Adrenal gland (tissue), 12 donors: ENCODE data around the gene LOXL1. TPM values are rescaled to one million over a fixed set of nuclear protein-coding genes. Genes with fewer than 3 reads are reported as not detected.

Experiments used
- DNase-seq, 7 donors: peaks; one replicate each; pipeline ENCODE4 v3.0.0-alpha.2; 2019 to 2020
- H3K27ac ChIP-seq, 5 donors: fragments of 200-600 bp; sonication (generic) in 4 of 5; 1 replicate in 3 of 5; 2 replicates in 2 of 5; pipeline versions ENCODE4 v1.5.1 to v1.8.0; 2016 to 2020; ENCODE audit warnings: mild to moderate bottlenecking in 1 of 5
- H3K27me3 ChIP-seq: fragments of 200-600 bp; 2 replicates; pipeline ENCODE4 v1.8.0; 2021
- H3K36me3 ChIP-seq, 2 donors: fragments of 200-600 bp; replicated peaks in 1 of 2; 1 replicate in 1 of 2; 2 replicates in 1 of 2; pipeline versions ENCODE4 v1.5.1 to v1.8.0; 2018 to 2022
- H3K4me1 ChIP-seq, 2 donors: fragments of 200-600 bp; replicated peaks in 1 of 2; 1 replicate in 1 of 2; 2 replicates in 1 of 2; pipeline versions ENCODE4 v1.5.1 to v1.8.0; 2018 to 2021
- H3K4me3 ChIP-seq, 4 donors: fragments of 200-600 bp; sonication (generic) in 3 of 4; one replicate each; pipeline ENCODE4 v1.5.1; 2016 to 2018
- H3K9me3 ChIP-seq, 3 donors: fragments of 200-600 bp; sonication (generic) in 1 of 3; replicated peaks in 1 of 3; 1 replicate in 2 of 3; 2 replicates in 1 of 3; pipeline versions ENCODE4 v1.5.1 to v1.8.0; 2016 to 2021
- CTCF ChIP-seq, 6 experiments: fragments of 450-650 bp in 4 of 6; fragments of 200-600 bp in 2 of 6; sonication (generic) in 1 of 6; IDR thresholded peaks; 1 replicate in 5 of 6; 2 replicates in 1 of 6; pipeline versions ENCODE4 v1.5.1 to v1.8.0; 2016 to 2021; ENCODE audit warnings: antibody characterized with exemption in 6 of 6, mild to moderate bottlenecking in 2 of 6, moderate library complexity in 1 of 6
- POLR2A ChIP-seq, 2 donors: fragments of 450-650 bp; IDR thresholded peaks; one replicate each; pipeline ENCODE4 v1.6.1; 2017; ENCODE audit warnings: antibody characterized with exemption in 2 of 2, mild to moderate bottlenecking in 2 of 2, moderate library complexity in 1 of 2
- WGBS, 4 donors: extraction: QIAGEN DNeasy Blood & Tissue Kit in 2 of 4; methylation state at CpG; one replicate each; pipeline versions ENCODE4 v1.1.5 to v1.1.7; 2013 to 2017; 5-methylcytosine and 5-hydroxymethylcytosine counted together
- intact Hi-C, 2 donors: fragments of 100-400 bp; cut with DNase I; formaldehyde crosslinking; loops; one replicate each; pipeline versions ENCODE4 v1.14.1 to v1.15.0; 2022 to 2023
- polyA plus RNA-seq, 3 donors: library from polyadenylated mRNA; stranded (reverse); fragments of 200-250 nt in 2 of 3; fragments of 350-450 nt in 1 of 3; fragmentation: Illumina TruSeq in 1 of 3; extraction: RNeasy Lipid Tissue Mini Kit (QIAGEN cat#74804) in 1 of 3; gene quantifications; one replicate each; pipeline ENCODE4 v1.2.3, GENCODE V29; 2013 to 2014
- total RNA-seq, 9 donors: library from RNA; depleted of rRNA in 4 of 9; stranded (reverse); fragments of >200 nt in 4 of 9; fragments of 120-200 nt in 1 of 9; fragmentation: NEBNext Ultra II Directional in 1 of 9; extraction: Animal tissue kit (Norgen Biotek cat#: 25700) in 1 of 9; gene quantifications; one replicate each; pipeline versions ENCODE4 v1.1.0 to v1.2.4, GENCODE V29; 2013 to 2023
- donor health status: healthy with polysubstance abuse.
- donor health status: Bipolar disorder and iron deficiency.
- donor health status: DM: yes; HTN: yes; CAD: no.
- donor health status: DM: no; HTN: no; CAD: no.
- donor health status: DM: no; HTN: no; CAD: no.
- donor health status: DM: yes; HTN: yes; CAD: no.

The LOXL1 gene
- total and polyA plus RNA-seq, 12 donors = 5.3 to 58.0 (median 10.9) TPM

DNA sequence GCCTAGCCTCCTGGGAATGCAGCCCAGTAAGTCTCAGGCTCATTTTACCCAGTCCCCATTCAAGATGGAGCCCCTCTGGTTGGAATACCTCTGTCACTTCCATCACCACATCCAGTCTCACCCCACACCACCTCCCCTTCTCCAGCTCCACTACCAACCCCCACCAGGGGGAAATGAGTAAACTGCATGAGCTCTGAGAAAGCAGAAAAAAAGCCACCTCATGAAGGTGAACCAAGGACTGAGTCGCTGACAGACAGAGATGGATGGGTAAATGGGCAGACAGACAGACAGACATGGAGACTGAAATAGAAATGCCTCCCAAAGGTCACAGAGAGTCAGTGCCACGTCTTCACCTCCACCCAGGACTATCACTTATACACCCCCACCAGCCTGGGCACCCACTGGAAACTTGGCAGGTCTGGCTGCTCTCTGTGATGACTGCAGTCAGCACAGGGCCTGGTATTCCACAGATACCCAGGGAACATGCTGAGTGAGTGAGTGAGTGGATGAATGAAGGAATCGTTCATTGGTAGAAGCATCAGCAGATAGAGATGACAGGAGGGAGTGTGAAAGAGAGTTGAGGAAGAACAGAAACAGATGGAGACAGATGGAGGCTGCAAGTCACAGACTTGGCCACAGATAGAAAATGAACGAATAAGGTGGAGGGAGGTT is 4.9 kb upstream of the LOXL1 start:
- Histone ChIP-seq H3K27ac (no peak overlapping the region), H3K4me3 (no peak overlapping the region), H3K27me3 (no peaks in the 10 kb centered on the region), H3K36me3 (no peaks in the 10 kb centered on the region), H3K4me1 (peaks cover 3 to 29% of the 10 kb centered on the region in 2 donors), H3K9me3 (no peaks in the 10 kb centered on the region)
- intact Hi-C loops = no loop called here
- DNase-seq = no peak
- TF ChIP-seq POLR2A (IDR thresholded peaks at IDR 0.05) (no peak), CTCF (IDR thresholded peaks at IDR 0.05) (no peak)
- 60 to 75% (median 69%) methylated on average over 4 of the region's 4 CpGs for WGBS, 4 donors

GRCh38 chr15:73922186-73923151 is 3.8 kb upstream of the LOXL1 start:
- Histone ChIP-seq H3K4me1 (peaks cover 9 to 36% of the 10 kb centered on the region in 2 donors), H3K27ac (peak overlapping the region in 2 of 5 donors; percentile 56 to 85), H3K4me3 (no peak overlapping the region), H3K9me3 (no peaks in the 10 kb centered on the region), H3K27me3 (no peaks in the 10 kb centered on the region), H3K36me3 (no peaks in the 10 kb centered on the region)
- TF ChIP-seq CTCF (IDR thresholded peaks at IDR 0.05) (no peak), POLR2A (IDR thresholded peaks at IDR 0.05) (no peak)
- 55 to 60% (median 58%) methylated on average over 7 to 19 of the region's 19 CpGs for WGBS, 4 donors
- intact Hi-C loops = no loop called here
- DNase-seq = peak in 1 of 7 donors; percentile 24

DNA sequence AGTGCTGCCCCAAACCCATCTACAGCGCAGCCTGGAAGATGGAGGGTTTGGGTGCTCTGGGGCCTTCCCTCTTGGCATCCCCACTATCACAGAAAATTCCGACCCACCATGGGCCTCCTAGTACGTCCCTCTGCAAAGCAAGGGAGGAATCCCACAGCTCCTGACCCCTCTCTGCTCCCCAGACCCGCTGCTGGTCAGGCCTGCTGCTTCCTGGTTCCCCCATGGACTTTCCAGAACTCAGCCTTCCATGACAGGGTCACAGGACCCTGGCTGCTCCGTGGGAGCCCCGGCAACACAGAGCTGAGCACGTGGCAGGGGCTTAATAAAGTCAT is 3.1 kb upstream of the LOXL1 start:
- Histone ChIP-seq H3K9me3 (no peaks in the 10 kb centered on the region), H3K36me3 (no peaks in the 10 kb centered on the region), H3K4me3 (no peak overlapping the region), H3K27me3 (no peaks in the 10 kb centered on the region), H3K4me1 (peaks cover 9 to 43% of the 10 kb centered on the region in 2 donors), H3K27ac (peak overlapping the region in 2 of 5 donors; percentile 56 to 85)
- TF ChIP-seq CTCF (IDR thresholded peaks at IDR 0.05) = no peak
- no peak for TF ChIP-seq POLR2A (IDR thresholded peaks at IDR 0.05)
- no peak for DNase-seq
- intact Hi-C loops = no loop called here
- 70 to 81% (median 75%) methylated on average over 7 of the region's 7 CpGs for WGBS, 4 donors

- Histone ChIP-seq H3K27me3 (no peaks in the 10 kb centered on the region), H3K9me3 (no peaks in the 10 kb centered on the region), H3K27ac (peak overlapping the region in 2 of 5 donors; percentile 56 to 85), H3K4me3 (no peak overlapping the region), H3K36me3 (no peaks in the 10 kb centered on the region), H3K4me1 (peaks cover 9 to 46% of the 10 kb centered on the region in 2 donors)
- DNase-seq = no peak
- TF ChIP-seq POLR2A (IDR thresholded peaks at IDR 0.05) (no peak), CTCF (IDR thresholded peaks at IDR 0.05) (no peak)
- WGBS, 4 donors = 69 to 86% (median 72%) methylated on average over 4 to 6 of the region's 6 CpGs
- intact Hi-C loops = no loop called here
These were observed 2.6 kb upstream of the LOXL1 start for GRCh38 chr15:73923488-73924164.
